K562 (cell line): ENCODE results near the gene CTCF. TPM values are rescaled to one million over a fixed set of nuclear protein-coding genes. Genes with fewer than 3 reads are reported as not detected.

ENCODE experiments used
- ATAC-seq: fragments of 200-7000 bp; cut with Tn5 transposase; 3 replicates; pipeline ENCODE4 v1.9.1; 2020; ENCODE audit warnings: moderate library complexity
- BruUV-seq: library from RNA; stranded (reverse); fragments of 400-500 nt; replicated peaks from 2 replicates; lab custom pipeline; 2021; lab: Mats Ljungman, UMichigan
- CTCF ChIA-PET: fragments of 300-600 bp; formaldehyde crosslinking; extraction: SDS; loops from one replicate; lab custom pipeline; 2021; ENCODE audit warnings: low intra/inter-chr PET ratio; lab: Yijun Ruan, JAX
- POLR2A ChIA-PET: fragments of 300-600, 350-650 bp; sonication (Branson Sonifier 250); formaldehyde crosslinking; extraction: SDS; loops from one replicate; lab custom pipeline; 2021; ENCODE audit warnings: antibody characterized with exemption, inconsistent platforms; lab: Yijun Ruan, JAX
- DNase-seq, 4 experiments: peaks; one replicate each; pipeline versions ENCODE4 v3.0.0 to v3.0.0-alpha.2; 2011 to 2018; ENCODE audit warnings: low spot score in 3 of 4, mixed read lengths in 3 of 4; ENCODE audit errors: extremely low read depth in 1 of 4
- FAIRE-seq: peaks from 2 replicates; lab custom pipeline; 2011; peaks lifted over from hg19 to GRCh38; lab: Jason Lieb, UNC
- H2AFZ ChIP-seq: 2 replicates; pipeline ENCODE4 v1.6.0; 2011; ENCODE audit warnings: low read depth, low read length, control low read depth, inconsistent platforms
- H3K27ac ChIP-seq: fragments of 200-600 bp; 3 replicates; pipeline ENCODE4 v1.8.0; 2011; ENCODE audit warnings: low read depth, mild to moderate bottlenecking, control low read depth, inconsistent platforms, low read length, moderate library complexity, mixed read lengths; ENCODE audit errors: extremely low read depth
- H3K27me3 ChIP-seq, 2 experiments: fragments of 300-600 bp in 1 of 2; 2 replicates in 1 of 2; 3 replicates in 1 of 2; pipeline versions ENCODE4 v1.6.0 to v1.8.0; 2011; ENCODE audit warnings: inconsistent platforms in 2 of 2, low read length in 2 of 2, mild to moderate bottlenecking in 1 of 2, mixed read lengths in 1 of 2, moderate library complexity in 1 of 2; ENCODE audit not compliant: control insufficient read depth in 2 of 2, insufficient read depth in 2 of 2
- H3K36me3 ChIP-seq: fragments of 300-600 bp; 3 replicates; pipeline ENCODE4 v1.8.0; 2011; ENCODE audit warnings: mild to moderate bottlenecking, low read length, inconsistent platforms; ENCODE audit not compliant: control insufficient read depth, insufficient read depth
- H3K4me1 ChIP-seq, 2 experiments: fragments of 200-600 bp in 1 of 2; replicated peaks in 1 of 2; 2 replicates in 1 of 2; 3 replicates in 1 of 2; pipeline versions ENCODE4 v1.5.1 to v1.8.0; 2011; ENCODE audit warnings: inconsistent platforms in 2 of 2, low read length in 2 of 2, mild to moderate bottlenecking in 1 of 2, mixed read lengths in 1 of 2, moderate library complexity in 1 of 2; ENCODE audit not compliant: control insufficient read depth in 2 of 2, insufficient read depth in 2 of 2
- H3K4me2 ChIP-seq: 2 replicates; pipeline ENCODE4 v1.6.1; 2011; ENCODE audit warnings: low read length, control low read depth, inconsistent platforms, mixed read lengths; ENCODE audit not compliant: insufficient read depth
- H3K4me3 ChIP-seq: fragments of 200-600 bp; sonication (generic), shearing (Covaris generic); 2 replicates; pipeline ENCODE4 v1.5.1; 2016; ENCODE audit warnings: control low read depth, inconsistent platforms
- H3K79me2 ChIP-seq: fragments of 200-600 bp; 3 replicates; pipeline ENCODE4 v1.8.0; 2011; ENCODE audit warnings: low read length, inconsistent platforms; ENCODE audit not compliant: control insufficient read depth, insufficient read depth
- H3K9ac ChIP-seq, 2 experiments: 2 replicates each; pipeline versions ENCODE4 v1.6.0 to v1.6.1; 2011; ENCODE audit warnings: low read depth in 2 of 2, low read length in 2 of 2, control low read depth in 1 of 2, inconsistent platforms in 1 of 2, mild to moderate bottlenecking in 1 of 2, mixed read lengths in 1 of 2; ENCODE audit not compliant: insufficient read depth in 1 of 2
- H3K9me1 ChIP-seq: one replicate; pipeline ENCODE4 v1.6.0; 2011; ENCODE audit warnings: inconsistent platforms, mild to moderate bottlenecking, low read length, moderate library complexity; ENCODE audit not compliant: control insufficient read depth, insufficient read depth
- H3K9me3 ChIP-seq: replicated peaks from 2 replicates; pipeline ENCODE4 v1.5.1; 2011; ENCODE audit warnings: low read depth, low read length, inconsistent platforms; ENCODE audit not compliant: control insufficient read depth, insufficient read depth
- H4K20me1 ChIP-seq: replicated peaks from 2 replicates; pipeline ENCODE4 v1.6.1; 2011; ENCODE audit warnings: low read length, inconsistent platforms, mixed read lengths; ENCODE audit not compliant: control insufficient read depth, insufficient read depth
- ARID2 ChIP-seq: fragments of 450-650 bp; IDR thresholded peaks from 2 replicates; pipeline ENCODE4 v1.6.1; 2017; ENCODE audit warnings: antibody characterized with exemption, mild to moderate bottlenecking
- BDP1 ChIP-seq: IDR thresholded peaks from 3 replicates; pipeline ENCODE4 v1.6.1; 2011; ENCODE audit not compliant: insufficient read length, insufficient read depth
- EP300 ChIP-seq: IDR thresholded peaks from 2 replicates; pipeline ENCODE4 v1.6.1; 2012; ENCODE audit warnings: low read length, improper control_type of control experiment
- FOXK1 ChIP-seq: sonication (generic); formaldehyde crosslinking; IDR thresholded peaks from 2 replicates; pipeline ENCODE4 v1.8.0; 2022; ENCODE audit warnings: missing genetic modification reagents, mild to moderate bottlenecking, borderline replicate concordance
- GABPB1 ChIP-seq: sonication (generic); formaldehyde crosslinking; IDR thresholded peaks from 2 replicates; pipeline ENCODE4 v1.8.0; 2022; ENCODE audit warnings: mild to moderate bottlenecking, missing genetic modification reagents
- POLR2AphosphoS2 ChIP-seq: IDR thresholded peaks from 2 replicates; pipeline ENCODE4 v1.6.1; 2012; ENCODE audit warnings: low read length, improper control_type of control experiment
- POLR2AphosphoS5 ChIP-seq: IDR thresholded peaks from 2 replicates; pipeline ENCODE4 v1.6.1; 2011; ENCODE audit warnings: mild to moderate bottlenecking, low read depth, low read length, moderate library complexity; ENCODE audit not compliant: control insufficient read depth, insufficient read depth
- PRMT5 ChIP-seq: sonication (generic); formaldehyde crosslinking; IDR thresholded peaks from 2 replicates; pipeline ENCODE4 v1.5.0; 2020; ENCODE audit warnings: missing genetic modification reagents
- SRF ChIP-seq, 2 experiments: fragments of 250-450, 450-650 bp in 1 of 2; sonication (Bioruptor Pico) in 1 of 2; sonication (generic) in 1 of 2; formaldehyde crosslinking; IDR thresholded peaks; 2 replicates each; pipeline versions ENCODE4 v1.5.0 to v1.5.1; 2020 to 2022; ENCODE audit warnings: mild to moderate bottlenecking in 1 of 2, missing genetic modification reagents in 1 of 2
- ZNF165 ChIP-seq: fragments of 250-450 bp; sonication (Bioruptor Pico); IDR thresholded peaks from 2 replicates; pipeline ENCODE4 v1.4.0; 2020; ENCODE audit warnings: borderline replicate concordance
- ZNF318 ChIP-seq, 2 experiments: fragments of 450-650 bp; IDR thresholded peaks; 2 replicates each; pipeline ENCODE4 v1.6.1; 2016; ENCODE audit warnings: mild to moderate bottlenecking in 2 of 2, borderline replicate concordance in 1 of 2, low read depth in 1 of 2, moderate library complexity in 1 of 2
- ZNF507 ChIP-seq: conservative IDR thresholded peaks from 2 replicates; pipeline ENCODE4 v1.6.1; 2017; ENCODE audit warnings: missing genetic modification characterization, missing compliant biosample characterization
- ZNF785 ChIP-seq: fragments of 250-450 bp; sonication (Bioruptor Pico); IDR thresholded peaks from 2 replicates; pipeline ENCODE4 v1.4.0; 2020; ENCODE audit warnings: mild to moderate bottlenecking
- whole genome bisulfite sequencing: fragments of 100-300 bp; shearing (Covaris generic); methylation state at CpG from one replicate; pipeline ENCODE4 v1.1.6; 2016; ENCODE audit warnings: low coverage, mixed read lengths; ENCODE audit not compliant: insufficient coverage; ENCODE audit errors: missing lambda C conversion rate; 5-methylcytosine and 5-hydroxymethylcytosine counted together
- in situ Hi-C: fragments of 300-500 bp; cut with MboI; formaldehyde crosslinking; loops from 4 replicates; pipeline ENCODE4 v1.15.0; 2018; ENCODE audit warnings: inconsistent platforms, mixed read lengths
- intact Hi-C: fragments of 100-400 bp; cut with micrococcal nuclease; formaldehyde crosslinking; loops from 2 replicates; pipeline ENCODE4 v1.14.2; 2022
- polyA plus RNA-seq, 8 experiments: library from polyadenylated mRNA; depleted of rRNA in 4 of 8; stranded (reverse) in 5 of 8; unstranded in 3 of 8; fragments of >200 nt; fragmentation: Nextera tagmentation in 2 of 8; fragmentation: Illumina TruSeq in 1 of 8; extraction: Ambion mirVana in 2 of 8; extraction: Trizol in 1 of 8; gene quantifications; 2 replicates each; pipeline versions ENCODE4 v1.2.1 to v1.2.3, GENCODE V29; 2011 to 2014; ENCODE audit warnings: inconsistent platforms in 1 of 8, missing spikeins in 1 of 8
- total RNA-seq, 7 experiments: library from RNA; depleted of rRNA in 6 of 7; stranded (reverse); fragments of >200 nt in 6 of 7; fragmentation: Illumina TruSeq in 2 of 7; extraction: Trizol in 2 of 7; gene quantifications; 2 replicates each; pipeline versions ENCODE4 v1.2.1 to v1.2.3, GENCODE V29; 2011 to 2021; ENCODE audit warnings: low replicate concordance in 1 of 7
- TF ChIP-seq, protein P1 (sequence below): fragments of 250-450 bp; sonication (Bioruptor Pico); IDR thresholded peaks from 2 replicates; pipeline ENCODE4 v1.6.1; 2021; ENCODE audit warnings: mild to moderate bottlenecking

The CTCF gene
- total and polyA plus RNA-seq, 9 of the 15 experiments (the other 6 are each of a cell fraction or from before 2014, with no cell fraction given) = 7.8 to 49.2 (median 33.9) TPM

DNA sequence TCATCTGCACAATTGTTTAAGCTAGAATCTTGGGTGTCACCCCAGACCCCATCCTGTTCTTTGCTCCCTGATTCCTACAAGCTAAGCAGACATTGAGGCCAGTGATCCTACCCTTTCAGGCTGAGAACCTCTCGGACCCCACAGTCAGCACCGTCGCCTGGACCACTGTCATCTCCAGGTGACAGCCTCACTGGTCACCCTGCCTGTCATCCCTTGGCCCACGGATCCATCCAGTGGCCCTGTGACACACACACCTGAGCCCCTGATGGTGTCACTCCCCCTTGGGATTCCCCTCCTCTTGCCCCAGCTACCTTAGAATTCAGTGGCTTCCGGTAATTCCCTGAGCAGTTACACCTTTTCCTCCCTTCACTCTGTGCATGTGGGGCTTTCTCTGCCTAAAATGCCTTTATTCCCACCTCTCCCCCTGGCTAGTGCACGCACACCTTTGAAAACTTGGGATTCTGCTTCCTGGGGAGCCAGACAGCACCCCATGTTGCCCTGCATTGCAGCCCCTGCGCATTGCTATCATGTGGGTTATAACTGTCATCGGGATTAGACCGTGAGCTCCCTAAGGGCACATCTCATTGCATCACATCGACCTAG is 107.3 kb downstream of the CTCF start:
- Histone ChIP-seq H3K4me3 (no peak overlapping the region), H3K4me1 (peaks cover 14 to 34% of the 10 kb centered on the region in 2 experiments)
- FAIRE-seq = no peak
- TF ChIP-seq FOXK1 (no peak), BDP1 (no peak), POLR2AphosphoS5 (no peak), GABPB1 (no peak), ARID2 (no peak), POLR2AphosphoS2 (no peak), ZNF318 (IDR thresholded peaks at IDR 0.05; ENCODE audit: borderline replicate concordance in 1 of 2, low read depth in 1 of 2) (no peak), SRF (CRISPR knock-in tag; IDR thresholded peaks at IDR 0.05) (no peak), ZNF165 (CRISPR knock-in tag) (no peak), ZNF785 (CRISPR knock-in tag) (no peak), EP300 (no peak), PRMT5 (CRISPR knock-in tag) (no peak), ZNF507 (tag) (no peak)
- TF ChIP-seq, protein P1, sequence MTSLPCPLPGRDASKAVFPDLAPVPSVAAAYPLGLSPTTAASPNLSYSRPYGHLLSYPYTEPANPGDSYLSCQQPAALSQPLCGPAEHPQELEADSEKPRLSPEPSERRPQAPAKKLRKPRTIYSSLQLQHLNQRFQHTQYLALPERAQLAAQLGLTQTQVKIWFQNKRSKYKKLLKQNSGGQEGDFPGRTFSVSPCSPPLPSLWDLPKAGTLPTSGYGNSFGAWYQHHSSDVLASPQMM (CRISPR knock-in tag) = no peak

More for the DNA sequence above, 107.3 kb downstream of the CTCF start:
- Histone ChIP-seq H3K79me2 (peaks cover 3% of the 10 kb centered on the region; the same call in 1 of the 3 replicates), H3K4me2 (no peak overlapping the region), H3K36me3 (no peaks in the 10 kb centered on the region), H3K9me3 (no peaks in the 10 kb centered on the region), H3K9ac (peak overlapping the region in 1 of 2 experiments; percentile 71; a peak in 2 of 4 replicates), H2AFZ (no peak overlapping the region), H3K27ac (no peak overlapping the region), H3K27me3 (no peaks in the 10 kb centered on the region), H4K20me1 (peaks cover 2% of the 10 kb centered on the region; the same call in 1 of the 2 replicates), H3K9me1 (no peaks in the 10 kb centered on the region)
- WGBS = 35% methylated on average over 10 of the region's 10 CpGs
- no peak for DNase-seq
- in situ Hi-C loops (loop anchor here (5.0 to 10.0 kb wide), 2 partner anchors 258 to 375 kb away; no protein-coding TSS in a partner anchor), intact Hi-C loops (loop anchor here (5.0 kb wide), 2 partner anchors 138 to 373 kb away; partner anchors contain the start of genes RANBP10 and TSNAXIP1)
- ATAC-seq = no peak
- BruUV-seq = no TSS peak
- ChIA-PET POLR2A (interaction anchor here (0.6 to 1.2 kb wide), 3 partner anchors 128 to 663 kb away, joined by 3 read pairs; no protein-coding TSS in a partner anchor), CTCF (interaction anchor here (2.2 to 3.0 kb wide), 2 partner anchors 148 to 176 kb away, joined by 10 to 25 read pairs; no protein-coding TSS in a partner anchor)
